ENCODE measurements around the gene SAMD14.
A peak's percentile ranks its signal among the peaks of the same experiment; 100 is the strongest.

SAMD14 gene

GRCh38 chr17:50127697-50128361 lies 2.1 kb downstream of the SAMD14 start:
- DNase-seq (ENCODE audit: low read depth): no peak
- H3K4me3 ChIP-seq (ENCODE audit: low read depth, low read length): peak overlapping the region; percentile 62
- in situ Hi-C loops (cut with HindIII; ENCODE audit: low sequenced_read_pairs): no loop called here
- TF ChIP-seq CTCF (IDR thresholded peaks at IDR 0.05; ENCODE audit: low read depth, low read length, missing control alignments): no peak

- no peak for DNase-seq (ENCODE audit: low read depth)
- in situ Hi-C loops (cut with HindIII; ENCODE audit: low sequenced_read_pairs): no loop called here
Measured at GRCh38 chr17:50125420-50125997, 4.5 kb downstream of the SAMD14 start.

GRCh38 chr17:50123649-50124349 lies 6.2 kb downstream of the SAMD14 start:
- no peak overlapping the region for H3K4me3 ChIP-seq (ENCODE audit: low read depth, low read length)
- TF ChIP-seq CTCF (IDR thresholded peaks at IDR 0.05; ENCODE audit: low read depth, low read length, missing control alignments): no peak
- DNase-seq (ENCODE audit: low read depth): peak; percentile 78
- in situ Hi-C loops (cut with HindIII; ENCODE audit: low sequenced_read_pairs): no loop called here

More at GRCh38 chr17:50125420-50125997, 4.5 kb downstream of the SAMD14 start:
- no peak for TF ChIP-seq CTCF (IDR thresholded peaks at IDR 0.05; ENCODE audit: low read depth, low read length, missing control alignments)
- no peak overlapping the region for H3K4me3 ChIP-seq (ENCODE audit: low read depth, low read length)

GRCh38 chr17:50122945-50123344 lies 7.0 kb downstream of the SAMD14 start:
- no peak for DNase-seq (ENCODE audit: low read depth)
- in situ Hi-C loops (cut with HindIII; ENCODE audit: low sequenced_read_pairs): no loop called here
- no peak for TF ChIP-seq CTCF (IDR thresholded peaks at IDR 0.05; ENCODE audit: low read depth, low read length, missing control alignments)

GRCh38 chr17:50120475-50121253 lies 9.3 kb downstream of the SAMD14 start:
- H3K4me3 ChIP-seq (ENCODE audit: low read depth, low read length): no peak overlapping the region
- in situ Hi-C loops (cut with HindIII; ENCODE audit: low sequenced_read_pairs): no loop called here
- TF ChIP-seq CTCF (IDR thresholded peaks at IDR 0.05; ENCODE audit: low read depth, low read length, missing control alignments): no peak
- no peak for DNase-seq (ENCODE audit: low read depth)

More at GRCh38 chr17:50122945-50123344, 7.0 kb downstream of the SAMD14 start:
- no peak overlapping the region for H3K4me3 ChIP-seq (ENCODE audit: low read depth, low read length)

- no peak overlapping the region for H3K4me3 ChIP-seq (ENCODE audit: low read depth, low read length)
- TF ChIP-seq CTCF (IDR thresholded peaks at IDR 0.05; ENCODE audit: low read depth, low read length, missing control alignments): no peak
- DNase-seq (ENCODE audit: low read depth): no peak
- in situ Hi-C loops (cut with HindIII; ENCODE audit: low sequenced_read_pairs): no loop called here
Measured at GRCh38 chr17:50118828-50119218, 11.1 kb downstream of the SAMD14 start.

All from astrocyte of the cerebellum (primary cell).